Stimulated activated CD4-positive, alpha-beta T cell treated with anti-CD3 and anti-CD28 coated beads, TNF-alpha, amount 100 ng/mL, for 24 hours (primary cell): ENCODE data around the gene MYL4.

Experiments used
- DNase-seq, 3 experiments: peaks; one replicate each; pipeline ENCODE4 v3.0.0-alpha.2; 2020; ENCODE audit warnings: low read depth in 3 of 3

MYL4 gene

DNA sequence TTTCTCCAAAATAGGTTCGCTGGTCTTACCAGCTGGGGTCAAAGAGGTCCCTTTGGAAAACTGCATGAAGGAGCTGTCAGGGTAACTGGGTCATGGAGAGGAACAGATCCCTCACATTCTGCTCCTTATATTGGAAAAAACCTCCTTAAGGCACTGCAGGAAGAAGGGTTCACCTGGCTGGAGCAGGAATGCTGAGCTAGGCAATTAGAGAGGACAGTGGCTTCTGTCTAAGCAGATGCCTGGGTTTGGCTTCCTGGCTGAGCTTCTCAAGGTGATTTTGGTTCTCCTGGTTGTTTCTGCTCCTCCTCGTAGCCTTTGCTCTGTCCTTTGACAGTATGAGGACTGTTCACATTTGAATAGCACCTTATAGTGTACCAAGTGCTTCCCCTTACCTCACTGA lies 64.1 kb downstream of the MYL4 start:
- no peak for DNase-seq
